H1 (cell line): ENCODE data around the gene MCM8. TPM values are rescaled to one million over a fixed set of nuclear protein-coding genes. Genes with fewer than 3 reads are reported as not detected.

ENCODE experiments used
- SP1 ChIP-seq: IDR thresholded peaks from 2 replicates; pipeline ENCODE4 v1.6.1; 2011; ENCODE audit warnings: low read depth, low read length
- polyA plus RNA-seq, 7 experiments: library from polyadenylated mRNA; depleted of rRNA in 3 of 7; stranded (reverse) in 5 of 7; unstranded in 2 of 7; fragments of >200 nt in 5 of 7; fragments of 200-250 nt in 2 of 7; gene quantifications; 1 replicate in 5 of 7; 2 replicates in 1 of 7; 4 replicates in 1 of 7; pipeline versions ENCODE4 v1.2.1 to v1.2.3, GENCODE V29; 2011 to 2013; ENCODE audit warnings: missing spikeins in 2 of 7, mixed read lengths in 2 of 7
- total RNA-seq: library from RNA; stranded (reverse); fragmentation: NEBNext Ultra II Directional; extraction: Animal tissue kit (Norgen Biotek cat#: 25700); gene quantifications from 2 replicates; pipeline ENCODE4 v1.2.1, GENCODE V29; 2021
- TF ChIP-seq, protein P1 (sequence below), 3 experiments: IDR thresholded peaks; 1 replicate in 2 of 3; 2 replicates in 1 of 3; pipeline versions ENCODE4 v1.5.1 to v1.6.1; 2011; ENCODE audit warnings: low read length in 3 of 3, mild to moderate bottlenecking in 3 of 3, inconsistent platforms in 2 of 3, low read depth in 1 of 3, moderate library complexity in 1 of 3; ENCODE audit not compliant: insufficient read depth in 1 of 3; ENCODE audit errors: control extremely low read depth in 1 of 3

MCM8 gene
- total and polyA plus RNA-seq, 2 of the 8 experiments (the other 6 are each of a cell fraction or from before 2014, with no cell fraction given): 7.1 to 31.9 TPM

DNA sequence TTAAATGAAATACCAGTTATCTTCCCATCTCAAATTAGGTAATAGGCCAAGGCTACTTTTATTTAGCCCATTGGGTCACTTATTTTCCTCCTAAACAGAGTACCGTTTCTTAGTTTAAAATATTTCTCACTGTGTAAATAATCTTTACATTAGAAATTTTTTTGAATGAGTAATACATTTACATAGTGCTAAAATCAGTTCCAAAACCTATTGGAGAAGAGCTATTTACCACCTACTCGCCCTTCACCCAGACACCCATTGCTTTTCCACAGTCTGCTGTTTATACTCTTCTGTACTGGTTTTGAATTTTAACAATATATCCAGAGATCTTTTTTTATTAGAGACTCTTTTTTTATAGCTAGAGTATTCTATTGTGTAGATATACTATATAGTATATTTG lies 36.9 kb downstream of the MCM8 start (continued):
- TF ChIP-seq, protein P1, sequence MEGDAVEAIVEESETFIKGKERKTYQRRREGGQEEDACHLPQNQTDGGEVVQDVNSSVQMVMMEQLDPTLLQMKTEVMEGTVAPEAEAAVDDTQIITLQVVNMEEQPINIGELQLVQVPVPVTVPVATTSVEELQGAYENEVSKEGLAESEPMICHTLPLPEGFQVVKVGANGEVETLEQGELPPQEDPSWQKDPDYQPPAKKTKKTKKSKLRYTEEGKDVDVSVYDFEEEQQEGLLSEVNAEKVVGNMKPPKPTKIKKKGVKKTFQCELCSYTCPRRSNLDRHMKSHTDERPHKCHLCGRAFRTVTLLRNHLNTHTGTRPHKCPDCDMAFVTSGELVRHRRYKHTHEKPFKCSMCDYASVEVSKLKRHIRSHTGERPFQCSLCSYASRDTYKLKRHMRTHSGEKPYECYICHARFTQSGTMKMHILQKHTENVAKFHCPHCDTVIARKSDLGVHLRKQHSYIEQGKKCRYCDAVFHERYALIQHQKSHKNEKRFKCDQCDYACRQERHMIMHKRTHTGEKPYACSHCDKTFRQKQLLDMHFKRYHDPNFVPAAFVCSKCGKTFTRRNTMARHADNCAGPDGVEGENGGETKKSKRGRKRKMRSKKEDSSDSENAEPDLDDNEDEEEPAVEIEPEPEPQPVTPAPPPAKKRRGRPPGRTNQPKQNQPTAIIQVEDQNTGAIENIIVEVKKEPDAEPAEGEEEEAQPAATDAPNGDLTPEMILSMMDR (IDR thresholded peaks at IDR 0.05; ENCODE audit: control extremely low read depth in 1 of 3, insufficient read depth in 1 of 3, low read depth in 1 of 3, low read length in 3 of 3): no peak
- TF ChIP-seq SP1: no peak
